D721Med (cell line): ENCODE measurements around the gene POC1A.

Experiments
- DNase-seq: peaks from one replicate; pipeline ENCODE4 v3.0.0; 2011; ENCODE audit warnings: low spot score; ENCODE audit not compliant: insufficient read length
- FAIRE-seq: peaks from 2 replicates; lab custom pipeline; 2011; peaks lifted over from hg19 to GRCh38; lab: Jason Lieb, UNC
- CTCF ChIP-seq: IDR thresholded peaks from 2 replicates; pipeline ENCODE4 v1.5.1; 2012; ENCODE audit warnings: mild to moderate bottlenecking, control low read depth; ENCODE audit not compliant: insufficient read depth; ENCODE audit errors: missing control alignments

Gene POC1A

GRCh38 chr3:52067046-52067445 lies 87.2 kb downstream of the POC1A start:
- FAIRE-seq: no peak

GRCh38 chr3:52065264-52065756 lies 88.9 kb downstream of the POC1A start:
- no peak for TF ChIP-seq CTCF
- FAIRE-seq: no peak
- no peak for DNase-seq

More at GRCh38 chr3:52067046-52067445, 87.2 kb downstream of the POC1A start:
- no peak for DNase-seq
- TF ChIP-seq CTCF: no peak

- FAIRE-seq (no peak), DNase-seq (no peak)
- TF ChIP-seq CTCF: no peak
Measured at GRCh38 chr3:52064561-52064960, 89.7 kb downstream of the POC1A start.

GRCh38 chr3:52063026-52063723 lies 91.0 kb downstream of the POC1A start:
- FAIRE-seq (no peak), DNase-seq (no peak)
- TF ChIP-seq CTCF: no peak

- FAIRE-seq (no peak), DNase-seq (no peak)
- TF ChIP-seq CTCF: no peak
Measured at GRCh38 chr3:52062505-52062904, 91.7 kb downstream of the POC1A start.

- TF ChIP-seq CTCF: no peak
- no peak for DNase-seq
- FAIRE-seq: no peak
Measured at GRCh38 chr3:52061121-52061910, 92.9 kb downstream of the POC1A start.
